Liver (tissue), 9 donors: ENCODE results near the gene MUSK. TPM values are rescaled to one million over a fixed set of nuclear protein-coding genes. Genes with fewer than 3 reads are reported as not detected.

Source experiments
- DNase-seq: peaks from one replicate; pipeline ENCODE4 v3.0.0-alpha.2; 2017; ENCODE audit warnings: low spot score
- H3K27ac ChIP-seq, 2 donors: one replicate each; pipeline ENCODE4 v1.7.0; 2013; ENCODE audit warnings: inconsistent platforms in 2 of 2, low read length in 2 of 2, control low read depth in 1 of 2, low read depth in 1 of 2, mild to moderate bottlenecking in 1 of 2
- H3K27me3 ChIP-seq, 4 donors: one replicate each; pipeline versions ENCODE4 v1.6.1 to v1.7.0; 2013; ENCODE audit warnings: low read length in 3 of 4, inconsistent platforms in 1 of 4, mild to moderate bottlenecking in 1 of 4, moderate library complexity in 1 of 4; ENCODE audit not compliant: control insufficient read depth in 4 of 4, insufficient read depth in 4 of 4
- H3K36me3 ChIP-seq, 4 donors: one replicate each; pipeline versions ENCODE4 v1.6.1 to v1.7.0; 2013; ENCODE audit warnings: low read length in 3 of 4, mild to moderate bottlenecking in 3 of 4, low read depth in 1 of 4, moderate library complexity in 1 of 4; ENCODE audit not compliant: control insufficient read depth in 4 of 4, insufficient read depth in 3 of 4
- H3K4me1 ChIP-seq, 4 donors: one replicate each; pipeline versions ENCODE4 v1.6.1 to v1.7.0; 2013; ENCODE audit warnings: low read length in 3 of 4, mild to moderate bottlenecking in 3 of 4, moderate library complexity in 1 of 4; ENCODE audit not compliant: control insufficient read depth in 4 of 4, insufficient read depth in 4 of 4
- H3K4me3 ChIP-seq, 3 donors: one replicate each; pipeline versions ENCODE4 v1.6.1 to v1.7.0; 2013; ENCODE audit warnings: low read length in 3 of 3, control low read depth in 1 of 3, low read depth in 1 of 3, mild to moderate bottlenecking in 1 of 3
- H3K9ac ChIP-seq, 2 donors: one replicate each; pipeline ENCODE4 v1.7.0; 2013; ENCODE audit warnings: low read length in 2 of 2, mild to moderate bottlenecking in 2 of 2, moderate library complexity in 2 of 2, control low read depth in 1 of 2, low read depth in 1 of 2
- H3K9me3 ChIP-seq, 4 donors: one replicate each; pipeline versions ENCODE4 v1.6.1 to v1.7.0; 2013; ENCODE audit warnings: low read length in 3 of 4; ENCODE audit not compliant: control insufficient read depth in 4 of 4
- ATF3 ChIP-seq: IDR thresholded peaks from 2 replicates; pipeline ENCODE4 v1.6.1; 2016; ENCODE audit warnings: antibody characterized with exemption
- CTCF ChIP-seq: fragments of 150-350 bp; IDR thresholded peaks from 2 replicates; pipeline ENCODE4 v1.5.1; 2017; ENCODE audit warnings: improper control_type of control experiment, low read depth, low read length; ENCODE audit not compliant: missing input control
- EGR1 ChIP-seq, 2 donors: IDR thresholded peaks; 2 replicates each; pipeline ENCODE4 v1.6.1; 2016 to 2018; ENCODE audit warnings: antibody characterized with exemption in 2 of 2, low read depth in 2 of 2
- FOXA1 ChIP-seq: IDR thresholded peaks from 2 replicates; pipeline ENCODE4 v1.6.1; 2016; ENCODE audit warnings: antibody characterized with exemption
- FOXA2 ChIP-seq: IDR thresholded peaks from 2 replicates; pipeline ENCODE4 v1.6.1; 2016; ENCODE audit warnings: antibody characterized with exemption
- GABPA ChIP-seq, 2 donors: IDR thresholded peaks in 1 of 2; conservative IDR thresholded peaks in 1 of 2; 2 replicates each; pipeline ENCODE4 v1.6.1; 2016; ENCODE audit warnings: antibody characterized with exemption in 2 of 2, mild to moderate bottlenecking in 1 of 2, moderate library complexity in 1 of 2
- HNF4A ChIP-seq, 2 donors: conservative IDR thresholded peaks; 2 replicates each; pipeline ENCODE4 v1.6.1; 2016; ENCODE audit warnings: antibody characterized with exemption in 2 of 2, mild to moderate bottlenecking in 2 of 2
- HNF4G ChIP-seq: IDR thresholded peaks from 2 replicates; pipeline ENCODE4 v1.6.1; 2016; ENCODE audit warnings: antibody characterized with exemption
- JUND ChIP-seq, 2 donors: IDR thresholded peaks; 2 replicates each; pipeline ENCODE4 v1.6.1; 2016; ENCODE audit warnings: antibody characterized with exemption in 2 of 2
- MAX ChIP-seq: IDR thresholded peaks from 2 replicates; pipeline ENCODE4 v1.6.1; 2016; ENCODE audit warnings: antibody characterized with exemption
- NR2F2 ChIP-seq: IDR thresholded peaks from 2 replicates; pipeline ENCODE4 v1.6.1; 2016; ENCODE audit warnings: antibody characterized with exemption
- RAD21 ChIP-seq, 2 donors: IDR thresholded peaks; 2 replicates each; pipeline ENCODE4 v1.6.1; 2016; ENCODE audit warnings: antibody characterized with exemption in 2 of 2, mild to moderate bottlenecking in 2 of 2
- REST ChIP-seq: IDR thresholded peaks from 2 replicates; pipeline ENCODE4 v1.6.1; 2016; ENCODE audit warnings: antibody characterized with exemption, mild to moderate bottlenecking
- RXRA ChIP-seq, 2 donors: IDR thresholded peaks; 2 replicates each; pipeline ENCODE4 v1.6.1; 2017 to 2018; ENCODE audit warnings: antibody characterized with exemption in 2 of 2, mild to moderate bottlenecking in 1 of 2
- SP1 ChIP-seq: IDR thresholded peaks from 2 replicates; pipeline ENCODE4 v1.6.1; 2018; ENCODE audit warnings: antibody characterized with exemption, mild to moderate bottlenecking
- TAF1 ChIP-seq: conservative IDR thresholded peaks from 2 replicates; pipeline ENCODE4 v1.6.1; 2016; ENCODE audit warnings: antibody characterized with exemption, mild to moderate bottlenecking
- YY1 ChIP-seq: IDR thresholded peaks from 2 replicates; pipeline ENCODE4 v1.6.1; 2016; ENCODE audit warnings: antibody characterized with exemption, mild to moderate bottlenecking
- ZBTB33 ChIP-seq: IDR thresholded peaks from 2 replicates; pipeline ENCODE4 v1.6.1; 2016; ENCODE audit warnings: antibody characterized with exemption
- WGBS: extraction: QIAGEN DNeasy Blood & Tissue Kit; methylation state at CpG from one replicate; pipeline ENCODE4 v1.1.7; 2013; 5-methylcytosine and 5-hydroxymethylcytosine counted together
- polyA plus RNA-seq, 2 donors: library from polyadenylated mRNA; stranded (reverse) in 1 of 2; unstranded in 1 of 2; fragments of 200-250 nt in 1 of 2; fragments of >200 nt in 1 of 2; fragmentation: Nextera tagmentation in 1 of 2; extraction: Ambion mirVana in 1 of 2; gene quantifications; one replicate each; pipeline versions ENCODE4 v1.2.1 to v1.2.3, GENCODE V29; 2013 to 2015
- total RNA-seq, 2 donors: library from RNA; depleted of rRNA; stranded (reverse); fragments of >200 nt; gene quantifications; one replicate each; pipeline ENCODE4 v1.2.3, GENCODE V29; 2014
- donor health status: healthy.
- donor health status: healthy.
- donor health status: healthy.
- donor health status: healthy.
- donor health status: healthy.

MUSK gene
- total and polyA plus RNA-seq, 4 donors: 0.05 to 0.17 (median 0.10) TPM; not detected in 1

GRCh38 chr9:110776221-110776620 is 107.6 kb downstream of the MUSK start (continued):
- no peak for TF ChIP-seq ZBTB33
- no peak for TF ChIP-seq ATF3
- TF ChIP-seq NR2F2: no peak
- no peak for TF ChIP-seq RXRA (IDR thresholded peaks at IDR 0.05)
- TF ChIP-seq YY1: no peak

- H3K27ac ChIP-seq: no peak overlapping the region
- no peaks in the 10 kb centered on the region for H3K36me3 ChIP-seq
- TF ChIP-seq EGR1 (IDR thresholded peaks at IDR 0.05; ENCODE audit: low read depth in 2 of 2): no peak
- TF ChIP-seq FOXA1: no peak
- TF ChIP-seq SP1: no peak
- TF ChIP-seq CTCF: no peak
- TF ChIP-seq RAD21 (IDR thresholded peaks at IDR 0.05): no peak
- TF ChIP-seq HNF4G: no peak
- no peak for TF ChIP-seq NR2F2
- TF ChIP-seq JUND (IDR thresholded peaks at IDR 0.05): no peak
- peaks cover 0 to 3% (median 0%) of the 10 kb centered on the region in 4 donors for H3K27me3 ChIP-seq
- WGBS: 49% methylated on average over 5 of the region's 5 CpGs
- no peak overlapping the region for H3K9ac ChIP-seq
- DNase-seq: no peak
- no peak overlapping the region for H3K4me3 ChIP-seq
- H3K4me1 ChIP-seq: no peaks in the 10 kb centered on the region
- no peaks in the 10 kb centered on the region for H3K9me3 ChIP-seq
Measured at GRCh38 chr9:110777196-110777875, 108.7 kb downstream of the MUSK start.

- DNase-seq: no peak
- H3K4me3 ChIP-seq: no peak overlapping the region
- no peaks in the 10 kb centered on the region for H3K4me1 ChIP-seq
- no peak overlapping the region for H3K9ac ChIP-seq
- no peaks in the 10 kb centered on the region for H3K9me3 ChIP-seq
- peaks cover 0 to 3% (median 0%) of the 10 kb centered on the region in 4 donors for H3K27me3 ChIP-seq
- no peak for TF ChIP-seq FOXA1
- TF ChIP-seq HNF4A (conservative IDR thresholded peaks at IDR 0.05): no peak
- TF ChIP-seq GABPA (IDR thresholded peaks at IDR 0.05 in 1 of 2, conservative IDR thresholded peaks at IDR 0.05 in 1 of 2): no peak
- no peak for TF ChIP-seq SP1
- no peak for TF ChIP-seq MAX
- no peak for TF ChIP-seq JUND (IDR thresholded peaks at IDR 0.05)
- TF ChIP-seq NR2F2: no peak
- no peak for TF ChIP-seq RXRA (IDR thresholded peaks at IDR 0.05)
- TF ChIP-seq TAF1: no peak
- TF ChIP-seq REST: no peak
- no peak for TF ChIP-seq FOXA2
- no peak overlapping the region for H3K27ac ChIP-seq
- no peaks in the 10 kb centered on the region for H3K36me3 ChIP-seq
Measured at GRCh38 chr9:110777876-110778215, 109.3 kb downstream of the MUSK start.
